Esophagus squamous epithelium (tissue), 5 donors: ENCODE data around the gene CLCN1. TPM values are rescaled to one million over a fixed set of nuclear protein-coding genes. Genes with fewer than 3 reads are reported as not detected.

Source experiments
- DNase-seq: peaks from one replicate; lab custom pipeline; 2025; lab: John Stamatoyannopoulos, UW
- H3K27ac ChIP-seq, 4 donors: fragments of 200-600 bp; sonication (generic); one replicate each; pipeline ENCODE4 v1.5.1; 2016 to 2019; ENCODE audit warnings: mild to moderate bottlenecking in 1 of 4
- H3K27me3 ChIP-seq, 4 donors: fragments of 200-600 bp; sonication (generic); 1 replicate in 3 of 4; 2 replicates in 1 of 4; pipeline versions ENCODE4 v1.5.1 to v1.6.0; 2017 to 2021; ENCODE audit warnings: antibody characterized with exemption in 1 of 4
- H3K36me3 ChIP-seq, 3 donors: fragments of 200-600 bp; sonication (generic); one replicate each; pipeline ENCODE4 v1.5.1; 2016 to 2019
- H3K4me1 ChIP-seq, 3 donors: fragments of 200-600 bp; sonication (generic); one replicate each; pipeline ENCODE4 v1.5.1; 2017 to 2019
- H3K4me3 ChIP-seq, 4 donors: fragments of 200-600 bp; sonication (generic); 1 replicate in 3 of 4; 2 replicates in 1 of 4; pipeline ENCODE4 v1.5.1; 2016 to 2019; ENCODE audit warnings: mild to moderate bottlenecking in 2 of 4, moderate library complexity in 1 of 4
- H3K9me3 ChIP-seq, 3 donors: fragments of 200-600 bp; sonication (generic); one replicate each; pipeline ENCODE4 v1.5.1; 2016 to 2019
- CTCF ChIP-seq, 6 experiments: fragments of 450-650 bp in 4 of 6; fragments of 200-600 bp in 2 of 6; sonication (generic) in 2 of 6; IDR thresholded peaks; one replicate each; pipeline ENCODE4 v1.5.1; 2016 to 2019; ENCODE audit warnings: antibody characterized with exemption in 6 of 6, mild to moderate bottlenecking in 4 of 6, moderate library complexity in 4 of 6
- POLR2A ChIP-seq, 4 donors: fragments of 450-650 bp; IDR thresholded peaks; one replicate each; pipeline ENCODE4 v1.6.1; 2017; ENCODE audit warnings: antibody characterized with exemption in 4 of 4, mild to moderate bottlenecking in 4 of 4, moderate library complexity in 3 of 4
- WGBS, 2 donors: methylation state at CpG; one replicate each; pipeline ENCODE4 v1.1.5; 2018; 5-methylcytosine and 5-hydroxymethylcytosine counted together
- intact Hi-C: fragments of 100-400 bp; cut with DNase I; formaldehyde crosslinking; loops from one replicate; pipeline ENCODE4 v1.15.0; 2022
- total RNA-seq, 4 donors: library from RNA; depleted of rRNA; stranded (reverse); fragments of >200 nt; gene quantifications; one replicate each; pipeline ENCODE4 v1.1.0, GENCODE V29; 2016
- donor health status: DM: yes; HTN: yes; CAD: no.

Gene CLCN1
- total RNA-seq, 4 donors from 2014 or later: under 0.01 to 0.91 (median 0.13) TPM; not detected in 1

GRCh38 chr7:143347950-143348349 is 32.0 kb downstream of the CLCN1 start:
- H3K9me3 ChIP-seq: no peaks in the 10 kb centered on the region
- no peaks in the 10 kb centered on the region for H3K36me3 ChIP-seq
- WGBS, 2 donors: 60 to 75% methylated on average over 5 of the region's 5 CpGs
- intact Hi-C loops: no loop called here
- H3K4me3 ChIP-seq: no peak overlapping the region
- DNase-seq: no peak
- H3K27me3 ChIP-seq: peaks cover 0 to 31% (median 0%) of the 10 kb centered on the region in 4 donors
- no peak overlapping the region for H3K27ac ChIP-seq
- H3K4me1 ChIP-seq: peaks cover 0 to 10% (median 0%) of the 10 kb centered on the region in 3 donors
- TF ChIP-seq CTCF (IDR thresholded peaks at IDR 0.05): no peak
- no peak for TF ChIP-seq POLR2A (IDR thresholded peaks at IDR 0.05)

DNA sequence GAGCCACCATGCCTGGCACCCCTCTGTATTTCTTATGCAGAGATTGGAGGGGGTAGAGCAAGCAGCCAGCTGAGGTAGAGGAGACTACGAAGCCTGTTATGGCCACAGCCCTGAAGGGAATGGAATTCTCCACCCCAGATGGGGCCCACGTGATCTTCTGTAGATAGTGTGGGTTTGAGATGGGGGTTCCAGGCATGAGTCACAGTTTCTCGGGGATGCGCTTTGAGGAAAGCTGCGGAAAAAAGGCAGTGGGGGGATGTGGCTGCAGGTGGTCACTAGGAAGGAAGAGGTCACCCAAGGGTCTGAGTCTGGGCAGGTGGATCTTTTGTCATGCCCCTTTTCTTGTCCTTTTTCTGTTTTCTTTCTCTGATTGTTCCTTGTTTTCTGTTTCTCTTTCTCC is 35.1 kb downstream of the CLCN1 start:
- 62 to 68% methylated on average over 5 of the region's 5 CpGs for WGBS, 2 donors
- Histone ChIP-seq H3K9me3 (no peaks in the 10 kb centered on the region), H3K36me3 (no peaks in the 10 kb centered on the region), H3K4me1 (no peaks in the 10 kb centered on the region), H3K27me3 (peaks cover 0 to 9% (median 0%) of the 10 kb centered on the region in 4 donors), H3K27ac (no peak overlapping the region), H3K4me3 (no peak overlapping the region)
- intact Hi-C loops: no loop called here
- DNase-seq: no peak
- TF ChIP-seq CTCF (IDR thresholded peaks at IDR 0.05) (no peak), POLR2A (IDR thresholded peaks at IDR 0.05) (no peak)

GRCh38 chr7:143351574-143351973 is 35.7 kb downstream of the CLCN1 start:
- DNase-seq: no peak
- no peaks in the 10 kb centered on the region for H3K4me1 ChIP-seq

GRCh38 chr7:143352531-143353002 is 36.7 kb downstream of the CLCN1 start:
- TF ChIP-seq CTCF (IDR thresholded peaks at IDR 0.05) (no peak), POLR2A (IDR thresholded peaks at IDR 0.05) (no peak)
- 82 to 92% methylated on average over 8 to 10 of the region's 11 CpGs for WGBS, 2 donors
- intact Hi-C loops: no loop called here
- Histone ChIP-seq H3K4me1 (no peaks in the 10 kb centered on the region), H3K9me3 (no peaks in the 10 kb centered on the region), H3K36me3 (no peaks in the 10 kb centered on the region), H3K27ac (no peak overlapping the region), H3K27me3 (peaks cover 0 to 4% (median 0%) of the 10 kb centered on the region in 4 donors), H3K4me3 (no peak overlapping the region)
- no peak for DNase-seq

More at GRCh38 chr7:143351574-143351973, 35.7 kb downstream of the CLCN1 start:
- H3K36me3 ChIP-seq: no peaks in the 10 kb centered on the region
- TF ChIP-seq CTCF (IDR thresholded peaks at IDR 0.05): no peak
- TF ChIP-seq POLR2A (IDR thresholded peaks at IDR 0.05): no peak
- WGBS, 2 donors: 81 to 93% methylated on average over 3 to 6 of the region's 9 CpGs
- no peak overlapping the region for H3K27ac ChIP-seq
- no peak overlapping the region for H3K4me3 ChIP-seq
- peaks cover 0 to 4% (median 0%) of the 10 kb centered on the region in 4 donors for H3K27me3 ChIP-seq
- intact Hi-C loops: no loop called here
- no peaks in the 10 kb centered on the region for H3K9me3 ChIP-seq

DNA sequence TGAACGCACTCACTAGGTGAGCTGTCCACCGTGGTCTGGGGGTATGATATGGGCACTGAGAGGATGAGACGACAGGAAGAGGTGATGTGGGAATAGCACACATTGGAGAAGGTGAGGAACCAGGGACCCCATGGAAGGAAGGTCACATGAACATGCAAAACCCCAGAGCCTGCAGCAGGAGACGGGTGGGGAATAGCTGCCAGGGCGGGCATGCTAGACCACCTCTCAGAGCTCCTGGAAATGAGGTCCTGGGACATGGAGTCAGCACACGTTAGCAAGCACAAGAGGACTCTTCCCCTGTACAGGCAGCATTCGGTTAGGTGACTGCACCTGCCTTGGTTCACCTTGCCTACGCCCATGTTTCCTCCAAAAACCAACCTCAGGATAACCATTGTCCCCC is 38.5 kb downstream of the CLCN1 start:
- no peak for DNase-seq
- H3K4me1 ChIP-seq: no peaks in the 10 kb centered on the region
- no peak overlapping the region for H3K4me3 ChIP-seq
- TF ChIP-seq CTCF (IDR thresholded peaks at IDR 0.05): no peak
- TF ChIP-seq POLR2A (IDR thresholded peaks at IDR 0.05): no peak
- H3K9me3 ChIP-seq: no peaks in the 10 kb centered on the region
- no peak overlapping the region for H3K27ac ChIP-seq
- H3K27me3 ChIP-seq: peaks cover 0 to 11% (median 0%) of the 10 kb centered on the region in 4 donors
- H3K36me3 ChIP-seq: no peaks in the 10 kb centered on the region
- 78 to 87% methylated on average over 4 to 8 of the region's 8 CpGs for WGBS, 2 donors
- intact Hi-C loops: no loop called here
